H1 (cell line): ENCODE data around the gene TTBK2. TPM values are rescaled to one million over a fixed set of nuclear protein-coding genes. Genes with fewer than 3 reads are reported as not detected.

Experiments
- CTCF ChIA-PET: fragments of 300-600 bp; sonication (Branson Sonifier 250); formaldehyde crosslinking; loops from one replicate; lab custom pipeline; 2021; ENCODE audit not compliant: partially characterized antibody; lab: Charles Lee
- POLR2A ChIA-PET: fragments of 300-600 bp; sonication (Branson Sonifier 250); formaldehyde crosslinking; loops from one replicate; lab custom pipeline; 2021; ENCODE audit warnings: inconsistent platforms; ENCODE audit not compliant: partially characterized antibody; lab: Charles Lee
- DNase-seq, 2 experiments: peaks; one replicate each; pipeline versions ENCODE4 v3.0.0 to v3.0.0-alpha.2; 2010 to 2022; ENCODE audit warnings: low spot score in 2 of 2, low read depth in 1 of 2, mixed read lengths in 1 of 2
- FAIRE-seq: peaks from 2 replicates; lab custom pipeline; 2011; peaks lifted over from hg19 to GRCh38; lab: Jason Lieb, UNC
- H2AFZ ChIP-seq: 2 replicates; pipeline ENCODE4 v1.8.1; 2012; ENCODE audit warnings: low read length, inconsistent platforms
- H2AK5ac ChIP-seq: 2 replicates; pipeline ENCODE4 v1.6.1; 2013; ENCODE audit warnings: low read depth, low read length
- H2BK120ac ChIP-seq: replicated peaks from 2 replicates; pipeline ENCODE3; 2013; ENCODE audit warnings: low read depth, low read length, inconsistent platforms
- H2BK12ac ChIP-seq: 2 replicates; pipeline ENCODE4 v1.6.1; 2013; ENCODE audit warnings: low read depth, low read length
- H2BK15ac ChIP-seq: 2 replicates; pipeline ENCODE4 v1.6.1; 2013; ENCODE audit warnings: low read length
- H2BK20ac ChIP-seq: 2 replicates; pipeline ENCODE4 v1.6.1; 2013; ENCODE audit warnings: low read length
- H2BK5ac ChIP-seq: 2 replicates; pipeline ENCODE4 v1.6.1; 2013; ENCODE audit warnings: low read depth, low read length
- H3K14ac ChIP-seq: 2 replicates; pipeline ENCODE4 v1.6.1; 2013; ENCODE audit warnings: inconsistent platforms; ENCODE audit not compliant: insufficient read length
- H3K18ac ChIP-seq: 2 replicates; pipeline ENCODE4 v1.6.1; 2013; ENCODE audit warnings: low read length; ENCODE audit errors: extremely low read depth
- H3K23ac ChIP-seq: 2 replicates; pipeline ENCODE4 v1.6.1; 2013; ENCODE audit warnings: inconsistent platforms; ENCODE audit not compliant: insufficient read length
- H3K23me2 ChIP-seq: 2 replicates; pipeline ENCODE4 v1.6.1; 2013; ENCODE audit warnings: low read depth, low read length
- H3K27ac ChIP-seq: 2 replicates; pipeline ENCODE4 v1.6.1; 2011; ENCODE audit warnings: low read depth, low read length, inconsistent platforms
- H3K27me3 ChIP-seq, 4 experiments: replicated peaks in 1 of 4; 1 replicate in 1 of 4; 2 replicates in 3 of 4; pipeline versions ENCODE4 v1.6.1 to v1.8.1; 2011 to 2013; ENCODE audit warnings: low read length in 3 of 4, mild to moderate bottlenecking in 3 of 4, inconsistent platforms in 2 of 4, mixed read lengths in 2 of 4, moderate library complexity in 1 of 4; ENCODE audit not compliant: control insufficient read depth in 3 of 4, insufficient read depth in 3 of 4; ENCODE audit errors: extremely low read depth in 1 of 4
- H3K36me3 ChIP-seq, 4 experiments: 2 replicates each; pipeline versions ENCODE4 v1.6.1 to v1.8.1; 2011 to 2013; ENCODE audit warnings: mild to moderate bottlenecking in 4 of 4, low read length in 3 of 4, moderate library complexity in 2 of 4, control low read depth in 1 of 4, inconsistent platforms in 1 of 4; ENCODE audit not compliant: insufficient read depth in 4 of 4, control insufficient read depth in 2 of 4
- H3K4ac ChIP-seq: replicated peaks from 2 replicates; pipeline ENCODE3; 2013; ENCODE audit warnings: low read length, low read depth, mixed read lengths, inconsistent platforms; ENCODE audit not compliant: insufficient read length
- H3K4me1 ChIP-seq, 4 experiments: replicated peaks in 1 of 4; 1 replicate in 1 of 4; 2 replicates in 3 of 4; pipeline versions ENCODE4 v1.6.1 to v1.8.1; 2011 to 2013; ENCODE audit warnings: low read length in 3 of 4, inconsistent platforms in 2 of 4, mixed read lengths in 1 of 4; ENCODE audit not compliant: insufficient read depth in 4 of 4, control insufficient read depth in 3 of 4
- H3K4me2 ChIP-seq, 2 experiments: 2 replicates each; pipeline versions ENCODE4 v1.6.1 to v1.8.1; 2011 to 2013; ENCODE audit warnings: low read depth in 2 of 2, low read length in 2 of 2, control low read depth in 1 of 2, inconsistent platforms in 1 of 2, mild to moderate bottlenecking in 1 of 2; ENCODE audit not compliant: insufficient read depth in 1 of 2
- H3K4me3 ChIP-seq, 4 experiments: fragments of 200-600, 300-600 bp in 1 of 4; sonication (generic), shearing (Covaris generic), sonication (Bioruptor Twin) in 1 of 4; 2 replicates each; pipeline versions ENCODE4 v1.5.1 to v1.8.1; 2011 to 2016; ENCODE audit warnings: low read length in 4 of 4, low read depth in 3 of 4, control low read depth in 2 of 4, inconsistent platforms in 2 of 4, mild to moderate bottlenecking in 2 of 4, mixed read lengths in 1 of 4, moderate library complexity in 1 of 4; ENCODE audit not compliant: insufficient read depth in 2 of 4; ENCODE audit errors: extremely low read depth in 1 of 4
- H3K56ac ChIP-seq: replicated peaks from 2 replicates; pipeline ENCODE3; 2013; ENCODE audit warnings: low read depth, mild to moderate bottlenecking, mixed read lengths, low read length, inconsistent platforms; ENCODE audit not compliant: insufficient read length
- H3K79me1 ChIP-seq: 2 replicates; pipeline ENCODE4 v1.6.1; 2013; ENCODE audit warnings: low read depth, low read length, control low read depth
- H3K79me2 ChIP-seq, 2 experiments: 2 replicates each; pipeline versions ENCODE4 v1.6.1 to v1.8.1; 2012 to 2013; ENCODE audit warnings: low read length in 2 of 2, mild to moderate bottlenecking in 2 of 2, inconsistent platforms in 1 of 2; ENCODE audit not compliant: insufficient read depth in 2 of 2, control insufficient read depth in 1 of 2
- H3K9ac ChIP-seq, 4 experiments: replicated peaks in 1 of 4; 1 replicate in 1 of 4; 2 replicates in 3 of 4; pipeline versions ENCODE4 v1.6.1 to v1.8.1; 2011 to 2013; ENCODE audit warnings: low read depth in 3 of 4, low read length in 3 of 4, control low read depth in 2 of 4, mild to moderate bottlenecking in 2 of 4, moderate library complexity in 2 of 4, inconsistent platforms in 1 of 4; ENCODE audit errors: extremely low read depth in 1 of 4
- H3K9me3 ChIP-seq, 2 experiments: 2 replicates each; pipeline versions ENCODE4 v1.6.1 to v1.8.1; 2012 to 2013; ENCODE audit warnings: mild to moderate bottlenecking in 2 of 2, moderate library complexity in 2 of 2, control low read depth in 1 of 2, inconsistent platforms in 1 of 2, low read depth in 1 of 2, low read length in 1 of 2, mixed read lengths in 1 of 2; ENCODE audit not compliant: insufficient read depth in 2 of 2
- H4K20me1 ChIP-seq, 2 experiments: replicated peaks in 1 of 2; 2 replicates each; pipeline versions ENCODE3 to v1.8.1; 2011 to 2013; ENCODE audit warnings: inconsistent platforms in 2 of 2, low read length in 2 of 2, mild to moderate bottlenecking in 1 of 2; ENCODE audit not compliant: insufficient read depth in 2 of 2, control insufficient read depth in 1 of 2
- H4K5ac ChIP-seq: 2 replicates; pipeline ENCODE4 v1.6.1; 2013; ENCODE audit warnings: low read length, low read depth, mixed read lengths, inconsistent platforms; ENCODE audit not compliant: insufficient read length
- H4K8ac ChIP-seq: 2 replicates; pipeline ENCODE4 v1.8.0; 2013; ENCODE audit warnings: mild to moderate bottlenecking, moderate library complexity, low read length, inconsistent platforms; ENCODE audit not compliant: insufficient read depth; ENCODE audit errors: extremely low read depth
- H4K91ac ChIP-seq: replicated peaks from 2 replicates; pipeline ENCODE3; 2013; ENCODE audit warnings: low read length, mixed read lengths, inconsistent platforms; ENCODE audit not compliant: insufficient read length
- CHD2 ChIP-seq: IDR thresholded peaks from 2 replicates; pipeline ENCODE4 v1.6.1; 2012; ENCODE audit warnings: low read length, improper control_type of control experiment
- CREB1 ChIP-seq: IDR thresholded peaks from 2 replicates; pipeline ENCODE4 v1.6.1; 2012; ENCODE audit warnings: inconsistent platforms
- EP300 ChIP-seq, 2 experiments: IDR thresholded peaks; 1 replicate in 1 of 2; 2 replicates in 1 of 2; pipeline ENCODE4 v1.6.1; 2011 to 2012; ENCODE audit warnings: low read depth in 2 of 2, low read length in 2 of 2, mild to moderate bottlenecking in 2 of 2, borderline replicate concordance in 1 of 2, inconsistent platforms in 1 of 2, moderate library complexity in 1 of 2
- EZH2 ChIP-seq: fragments of 200-600 bp; sonication (generic); IDR thresholded peaks from 2 replicates; pipeline ENCODE4 v1.7.1; 2012; ENCODE audit warnings: low read depth, mild to moderate bottlenecking, moderate library complexity, low read length, inconsistent platforms; ENCODE audit not compliant: severe bottlenecking
- GTF2F1 ChIP-seq: IDR thresholded peaks from 2 replicates; pipeline ENCODE4 v1.6.1; 2012; ENCODE audit warnings: low read depth, low read length, improper control_type of control experiment, borderline replicate concordance
- HDAC6 ChIP-seq: IDR thresholded peaks from one replicate; pipeline ENCODE4 v1.7.1; 2012; ENCODE audit warnings: low read depth, mild to moderate bottlenecking, inconsistent platforms, low read length, moderate library complexity
- POLR2AphosphoS5 ChIP-seq: IDR thresholded peaks from 2 replicates; pipeline ENCODE4 v1.6.1; 2011; ENCODE audit warnings: low read depth, low read length
- SAP30 ChIP-seq: fragments of 300-600 bp; sonication (generic); IDR thresholded peaks from 2 replicates; pipeline ENCODE4 v1.7.1; 2012; ENCODE audit warnings: low read length, moderate library complexity, mild to moderate bottlenecking, inconsistent platforms; ENCODE audit not compliant: insufficient read depth, insufficient replicate concordance
- TEAD4 ChIP-seq: IDR thresholded peaks from 2 replicates; pipeline ENCODE4 v1.6.1; 2012; ENCODE audit warnings: low read depth, low read length, inconsistent platforms, mixed read lengths
- WGBS, 2 experiments: shearing (Covaris generic) in 1 of 2; methylation state at CpG; one replicate each; pipeline versions ENCODE4 v1.1.6 to v1.1.7; 2013 to 2015; ENCODE audit warnings: low lambda C conversion rate in 2 of 2, mixed read lengths in 2 of 2, inconsistent platforms in 1 of 2, low coverage in 1 of 2, missing lambda C conversion rate in 1 of 2; ENCODE audit not compliant: insufficient replicate concordance in 2 of 2, insufficient coverage in 1 of 2, insufficient read length in 1 of 2; ENCODE audit errors: extremely low coverage in 1 of 2, missing lambda C conversion rate in 1 of 2; 5-methylcytosine and 5-hydroxymethylcytosine counted together
- polyA plus RNA-seq, 7 experiments: library from polyadenylated mRNA; depleted of rRNA in 3 of 7; stranded (reverse) in 5 of 7; unstranded in 2 of 7; fragments of >200 nt in 5 of 7; fragments of 200-250 nt in 2 of 7; gene quantifications; 1 replicate in 5 of 7; 2 replicates in 1 of 7; 4 replicates in 1 of 7; pipeline versions ENCODE4 v1.2.1 to v1.2.3, GENCODE V29; 2011 to 2013; ENCODE audit warnings: missing spikeins in 2 of 7, mixed read lengths in 2 of 7
- total RNA-seq: library from RNA; stranded (reverse); fragmentation: NEBNext Ultra II Directional; extraction: Animal tissue kit (Norgen Biotek cat#: 25700); gene quantifications from 2 replicates; pipeline ENCODE4 v1.2.1, GENCODE V29; 2021
- TF ChIP-seq, protein P1 (sequence below): IDR thresholded peaks from 2 replicates; pipeline ENCODE4 v1.6.1; 2012; ENCODE audit warnings: inconsistent platforms
- TF ChIP-seq, protein P2 (sequence below), 3 experiments: IDR thresholded peaks; 1 replicate in 2 of 3; 2 replicates in 1 of 3; pipeline versions ENCODE4 v1.5.1 to v1.6.1; 2011; ENCODE audit warnings: low read length in 3 of 3, mild to moderate bottlenecking in 3 of 3, inconsistent platforms in 2 of 3, low read depth in 1 of 3, moderate library complexity in 1 of 3; ENCODE audit not compliant: insufficient read depth in 1 of 3; ENCODE audit errors: control extremely low read depth in 1 of 3

TTBK2 gene
- total and polyA plus RNA-seq, 2 of the 8 experiments (the other 6 are each of a cell fraction or from before 2014, with no cell fraction given), result 2.7 to 18.2 TPM

DNA sequence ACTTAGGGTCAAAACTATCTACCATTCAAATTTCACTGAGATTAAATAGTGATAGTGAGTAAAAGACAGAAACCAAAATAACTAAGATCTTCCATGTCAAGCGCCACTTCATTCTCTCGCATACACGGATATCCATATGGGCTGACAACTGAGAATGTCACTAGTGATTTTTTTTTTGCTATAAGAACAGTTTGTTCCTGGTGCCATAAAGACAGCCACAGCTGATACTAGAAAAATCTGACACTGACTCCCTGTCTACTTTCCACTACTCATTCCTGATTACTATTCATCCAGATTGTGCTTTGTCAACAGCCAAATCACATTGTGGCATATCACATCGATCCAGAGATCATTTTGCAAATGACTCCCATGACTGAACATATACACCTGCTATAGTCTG is 137.9 kb downstream of the TTBK2 start:
- Histone ChIP-seq H4K91ac (no peak overlapping the region), H3K79me2 (no peaks in the 10 kb centered on the region), H3K36me3 (no peaks in the 10 kb centered on the region), H3K79me1 (no peaks in the 10 kb centered on the region), H3K4me3 (no peak overlapping the region), H2AFZ (no peak overlapping the region), H3K9me3 (no peaks in the 10 kb centered on the region), H4K8ac (no peak overlapping the region), H2BK5ac (no peak overlapping the region), H3K27me3 (no peaks in the 10 kb centered on the region), H2AK5ac (no peak overlapping the region), H4K5ac (no peak overlapping the region), H3K23me2 (no peaks in the 10 kb centered on the region), H3K4me2 (no peak overlapping the region), H3K4me1 (no peaks in the 10 kb centered on the region), H2BK12ac (no peak overlapping the region), H3K56ac (no peak overlapping the region), H3K27ac (no peak overlapping the region), H2BK120ac (no peak overlapping the region), H3K14ac (no peak overlapping the region), H2BK20ac (no peak overlapping the region), H3K9ac (no peak overlapping the region), H3K4ac (no peak overlapping the region), H3K18ac (no peak overlapping the region), H3K23ac (no peak overlapping the region), H4K20me1 (no peaks in the 10 kb centered on the region), H2BK15ac (no peak overlapping the region)
- 93% methylated on average over 4 of the region's 4 CpGs; no CpG with 5 or more reads in 1 of the 2 experiments for WGBS, 2 experiments
- POLR2A ChIA-PET, result no interaction called here
- CTCF ChIA-PET, result interaction anchor here (2.8 kb wide), 1 partner anchor 144 kb away, joined by 6 read pairs; no protein-coding TSS in a partner anchor
- FAIRE-seq (no peak), DNase-seq (no peak)
- no peak for TF ChIP-seq HDAC6
- no peak for TF ChIP-seq CREB1
- no peak for TF ChIP-seq EZH2
- TF ChIP-seq GTF2F1, result no peak
- no peak for TF ChIP-seq TEAD4
- no peak for TF ChIP-seq EP300 (IDR thresholded peaks at IDR 0.05; ENCODE audit: borderline replicate concordance in 1 of 2, low read depth in 2 of 2, low read length in 2 of 2)
- no peak for TF ChIP-seq POLR2AphosphoS5
- no peak for TF ChIP-seq SAP30
- TF ChIP-seq, protein P1, sequence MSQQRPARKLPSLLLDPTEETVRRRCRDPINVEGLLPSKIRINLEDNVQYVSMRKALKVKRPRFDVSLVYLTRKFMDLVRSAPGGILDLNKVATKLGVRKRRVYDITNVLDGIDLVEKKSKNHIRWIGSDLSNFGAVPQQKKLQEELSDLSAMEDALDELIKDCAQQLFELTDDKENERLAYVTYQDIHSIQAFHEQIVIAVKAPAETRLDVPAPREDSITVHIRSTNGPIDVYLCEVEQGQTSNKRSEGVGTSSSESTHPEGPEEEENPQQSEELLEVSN, result no peak
- TF ChIP-seq, protein P2, sequence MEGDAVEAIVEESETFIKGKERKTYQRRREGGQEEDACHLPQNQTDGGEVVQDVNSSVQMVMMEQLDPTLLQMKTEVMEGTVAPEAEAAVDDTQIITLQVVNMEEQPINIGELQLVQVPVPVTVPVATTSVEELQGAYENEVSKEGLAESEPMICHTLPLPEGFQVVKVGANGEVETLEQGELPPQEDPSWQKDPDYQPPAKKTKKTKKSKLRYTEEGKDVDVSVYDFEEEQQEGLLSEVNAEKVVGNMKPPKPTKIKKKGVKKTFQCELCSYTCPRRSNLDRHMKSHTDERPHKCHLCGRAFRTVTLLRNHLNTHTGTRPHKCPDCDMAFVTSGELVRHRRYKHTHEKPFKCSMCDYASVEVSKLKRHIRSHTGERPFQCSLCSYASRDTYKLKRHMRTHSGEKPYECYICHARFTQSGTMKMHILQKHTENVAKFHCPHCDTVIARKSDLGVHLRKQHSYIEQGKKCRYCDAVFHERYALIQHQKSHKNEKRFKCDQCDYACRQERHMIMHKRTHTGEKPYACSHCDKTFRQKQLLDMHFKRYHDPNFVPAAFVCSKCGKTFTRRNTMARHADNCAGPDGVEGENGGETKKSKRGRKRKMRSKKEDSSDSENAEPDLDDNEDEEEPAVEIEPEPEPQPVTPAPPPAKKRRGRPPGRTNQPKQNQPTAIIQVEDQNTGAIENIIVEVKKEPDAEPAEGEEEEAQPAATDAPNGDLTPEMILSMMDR (IDR thresholded peaks at IDR 0.05; ENCODE audit: control extremely low read depth in 1 of 3, insufficient read depth in 1 of 3, low read depth in 1 of 3, low read length in 3 of 3), result no peak
- no peak for TF ChIP-seq CHD2
